ENCODE results near the gene RMC1.

RMC1 gene

GRCh38 chr18:23578067-23578701 is 74.9 kb downstream of the RMC1 start:
- H3K9ac ChIP-seq (ENCODE audit: low read length): no peak overlapping the region

GRCh38 chr18:23578891-23579653 is 75.8 kb downstream of the RMC1 start:
- Histone ChIP-seq H3K9me2 (replicated peaks; ENCODE audit: insufficient read depth, low read length) (no peaks in the 10 kb centered on the region), H4K20me1 (ENCODE audit: low read depth, low read length) (no peaks in the 10 kb centered on the region), H3K27me3 (ENCODE audit: low read length) (no peaks in the 10 kb centered on the region), H3K9me3 (ENCODE audit: insufficient read depth, low read length) (no peaks in the 10 kb centered on the region), H3K4me2 (ENCODE audit: low read depth, low read length, poor library complexity, severe bottlenecking) (no peak overlapping the region), H3K36me3 (ENCODE audit: low read length) (no peaks in the 10 kb centered on the region), H3K9ac (ENCODE audit: low read length) (no peak overlapping the region), H3K4me3 (ENCODE audit: insufficient read depth, low read length, poor library complexity, severe bottlenecking) (no peak overlapping the region), H2AFZ (ENCODE audit: low read depth, low read length, severe bottlenecking) (no peak overlapping the region), H3K27ac (ENCODE audit: low read depth, low read length) (no peak overlapping the region), H3F3A (ENCODE audit: insufficient read depth) (no peaks in the 10 kb centered on the region), H3K79me2 (ENCODE audit: insufficient read depth, low read length) (peaks cover 54% of the 10 kb centered on the region)
- TF ChIP-seq CTCF (IDR thresholded peaks at IDR 0.05; ENCODE audit: insufficient read depth, low read length, poor library complexity, severe bottlenecking): no peak

More at GRCh38 chr18:23578067-23578701, 74.9 kb downstream of the RMC1 start:
- H4K20me1 ChIP-seq (ENCODE audit: low read depth, low read length): no peaks in the 10 kb centered on the region
- no peak overlapping the region for H3K4me3 ChIP-seq (ENCODE audit: insufficient read depth, low read length, poor library complexity, severe bottlenecking)
- peaks cover 47% of the 10 kb centered on the region for H3K79me2 ChIP-seq (ENCODE audit: insufficient read depth, low read length)
- H3K4me2 ChIP-seq (ENCODE audit: low read depth, low read length, poor library complexity, severe bottlenecking): no peak overlapping the region
- no peaks in the 10 kb centered on the region for H3K36me3 ChIP-seq (ENCODE audit: low read length)
- no peaks in the 10 kb centered on the region for H3F3A ChIP-seq (ENCODE audit: insufficient read depth)
- H3K9me3 ChIP-seq (ENCODE audit: insufficient read depth, low read length): no peaks in the 10 kb centered on the region
- H2AFZ ChIP-seq (ENCODE audit: low read depth, low read length, severe bottlenecking): no peak overlapping the region
- TF ChIP-seq CTCF (IDR thresholded peaks at IDR 0.05; ENCODE audit: insufficient read depth, low read length, poor library complexity, severe bottlenecking): no peak
- no peak for TF ChIP-seq EZH2phosphoT487 (conservative IDR thresholded peaks at IDR 0.05; ENCODE audit: low read length)
- no peaks in the 10 kb centered on the region for H3K27me3 ChIP-seq (ENCODE audit: low read length)
- no peak overlapping the region for H3K27ac ChIP-seq (ENCODE audit: low read depth, low read length)
- no peaks in the 10 kb centered on the region for H3K9me2 ChIP-seq (replicated peaks; ENCODE audit: insufficient read depth, low read length)

GRCh38 chr18:23580677-23581367 is 77.5 kb downstream of the RMC1 start:
- peaks cover 67% of the 10 kb centered on the region for H3K79me2 ChIP-seq (ENCODE audit: insufficient read depth, low read length)
- no peaks in the 10 kb centered on the region for H4K20me1 ChIP-seq (ENCODE audit: low read depth, low read length)
- H3F3A ChIP-seq (ENCODE audit: insufficient read depth): no peaks in the 10 kb centered on the region
- H3K4me3 ChIP-seq (ENCODE audit: insufficient read depth, low read length, poor library complexity, severe bottlenecking): no peak overlapping the region
- H3K4me2 ChIP-seq (ENCODE audit: low read depth, low read length, poor library complexity, severe bottlenecking): no peak overlapping the region
- H3K27ac ChIP-seq (ENCODE audit: low read depth, low read length): no peak overlapping the region
- no peaks in the 10 kb centered on the region for H3K36me3 ChIP-seq (ENCODE audit: low read length)
- no peak for TF ChIP-seq EZH2phosphoT487 (conservative IDR thresholded peaks at IDR 0.05; ENCODE audit: low read length)
- TF ChIP-seq CTCF (IDR thresholded peaks at IDR 0.05; ENCODE audit: insufficient read depth, low read length, poor library complexity, severe bottlenecking): no peak
- H3K27me3 ChIP-seq (ENCODE audit: low read length): no peaks in the 10 kb centered on the region
- H3K9me2 ChIP-seq (replicated peaks; ENCODE audit: insufficient read depth, low read length): no peaks in the 10 kb centered on the region
- no peak overlapping the region for H2AFZ ChIP-seq (ENCODE audit: low read depth, low read length, severe bottlenecking)
- no peak overlapping the region for H3K9ac ChIP-seq (ENCODE audit: low read length)
- no peaks in the 10 kb centered on the region for H3K9me3 ChIP-seq (ENCODE audit: insufficient read depth, low read length)
